GM12872 (cell line): ENCODE results near the gene CCNB2.

Experiments
- TF ChIP-seq, protein P1 (sequence below): IDR thresholded peaks from 3 replicates; pipeline ENCODE4 v1.5.1; 2011; ENCODE audit warnings: low read depth, mild to moderate bottlenecking, low read length, moderate library complexity; ENCODE audit not compliant: insufficient read depth

CCNB2 gene

DNA sequence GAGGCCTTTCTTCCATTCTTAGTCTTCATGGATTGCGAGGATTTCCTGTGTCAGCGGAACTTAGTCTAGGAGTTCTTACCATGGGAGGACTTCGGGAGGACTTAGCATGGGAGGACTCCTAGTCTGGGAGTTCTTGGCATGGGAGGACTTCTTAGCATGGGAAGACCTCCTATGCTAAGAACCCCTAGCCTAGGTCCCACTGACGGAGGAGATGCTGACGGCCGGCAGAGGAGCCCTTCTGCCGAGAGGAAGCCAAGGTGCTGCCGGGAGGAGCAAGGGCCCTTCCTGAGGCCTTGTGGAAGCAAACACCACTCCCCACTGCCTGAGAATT is 66.1 kb downstream of the CCNB2 start:
- TF ChIP-seq, protein P1, sequence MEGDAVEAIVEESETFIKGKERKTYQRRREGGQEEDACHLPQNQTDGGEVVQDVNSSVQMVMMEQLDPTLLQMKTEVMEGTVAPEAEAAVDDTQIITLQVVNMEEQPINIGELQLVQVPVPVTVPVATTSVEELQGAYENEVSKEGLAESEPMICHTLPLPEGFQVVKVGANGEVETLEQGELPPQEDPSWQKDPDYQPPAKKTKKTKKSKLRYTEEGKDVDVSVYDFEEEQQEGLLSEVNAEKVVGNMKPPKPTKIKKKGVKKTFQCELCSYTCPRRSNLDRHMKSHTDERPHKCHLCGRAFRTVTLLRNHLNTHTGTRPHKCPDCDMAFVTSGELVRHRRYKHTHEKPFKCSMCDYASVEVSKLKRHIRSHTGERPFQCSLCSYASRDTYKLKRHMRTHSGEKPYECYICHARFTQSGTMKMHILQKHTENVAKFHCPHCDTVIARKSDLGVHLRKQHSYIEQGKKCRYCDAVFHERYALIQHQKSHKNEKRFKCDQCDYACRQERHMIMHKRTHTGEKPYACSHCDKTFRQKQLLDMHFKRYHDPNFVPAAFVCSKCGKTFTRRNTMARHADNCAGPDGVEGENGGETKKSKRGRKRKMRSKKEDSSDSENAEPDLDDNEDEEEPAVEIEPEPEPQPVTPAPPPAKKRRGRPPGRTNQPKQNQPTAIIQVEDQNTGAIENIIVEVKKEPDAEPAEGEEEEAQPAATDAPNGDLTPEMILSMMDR = no peak

DNA sequence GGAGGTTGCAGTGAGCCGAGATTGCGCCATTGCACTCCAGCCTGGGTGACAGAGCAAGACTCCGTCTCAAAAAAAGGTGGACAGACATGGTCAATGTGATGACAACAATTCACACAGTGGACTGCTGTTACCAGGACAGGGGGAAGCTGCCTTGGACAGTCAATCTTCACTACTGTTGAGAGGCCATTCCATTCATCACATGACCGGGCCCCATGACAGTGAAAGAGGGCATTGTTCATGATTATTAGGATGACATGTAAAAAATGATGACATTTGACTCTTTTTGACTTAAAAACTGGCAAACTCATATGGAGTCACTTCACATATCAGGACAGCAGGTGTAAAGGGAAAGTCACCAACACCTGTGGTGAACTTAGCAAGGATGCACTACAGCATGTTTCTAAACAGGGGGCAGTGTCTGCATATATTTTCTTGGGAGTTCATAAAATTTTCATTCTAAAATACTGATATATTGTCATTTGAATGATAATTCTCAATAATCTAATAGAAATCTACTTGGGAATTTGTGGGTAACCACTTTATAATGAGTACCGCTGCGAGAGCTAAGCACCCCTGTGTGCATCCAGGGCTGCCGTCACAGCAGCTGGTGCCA is 67.4 kb downstream of the CCNB2 start:
- TF ChIP-seq, protein P1 = peak; percentile 23; the same call in 1 of the 3 replicates

DNA sequence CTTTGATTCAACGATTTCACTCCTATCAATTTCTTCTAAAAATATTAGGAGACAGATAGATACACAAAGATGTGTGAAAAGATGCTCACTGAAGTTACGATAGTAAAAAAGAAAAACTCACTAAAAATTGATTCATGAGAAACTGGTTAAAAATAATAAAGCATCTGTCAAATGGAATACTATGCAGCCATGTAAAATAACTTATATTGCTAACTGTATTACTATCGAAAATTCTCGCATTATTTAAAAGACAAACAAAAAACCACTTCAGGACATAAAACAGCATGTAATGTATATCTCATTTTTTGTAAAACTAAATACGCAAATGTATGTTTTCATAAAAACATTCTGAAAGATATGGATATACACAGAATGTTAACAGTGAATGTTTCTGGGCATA is 68.2 kb downstream of the CCNB2 start:
- TF ChIP-seq, protein P1 = no peak

DNA sequence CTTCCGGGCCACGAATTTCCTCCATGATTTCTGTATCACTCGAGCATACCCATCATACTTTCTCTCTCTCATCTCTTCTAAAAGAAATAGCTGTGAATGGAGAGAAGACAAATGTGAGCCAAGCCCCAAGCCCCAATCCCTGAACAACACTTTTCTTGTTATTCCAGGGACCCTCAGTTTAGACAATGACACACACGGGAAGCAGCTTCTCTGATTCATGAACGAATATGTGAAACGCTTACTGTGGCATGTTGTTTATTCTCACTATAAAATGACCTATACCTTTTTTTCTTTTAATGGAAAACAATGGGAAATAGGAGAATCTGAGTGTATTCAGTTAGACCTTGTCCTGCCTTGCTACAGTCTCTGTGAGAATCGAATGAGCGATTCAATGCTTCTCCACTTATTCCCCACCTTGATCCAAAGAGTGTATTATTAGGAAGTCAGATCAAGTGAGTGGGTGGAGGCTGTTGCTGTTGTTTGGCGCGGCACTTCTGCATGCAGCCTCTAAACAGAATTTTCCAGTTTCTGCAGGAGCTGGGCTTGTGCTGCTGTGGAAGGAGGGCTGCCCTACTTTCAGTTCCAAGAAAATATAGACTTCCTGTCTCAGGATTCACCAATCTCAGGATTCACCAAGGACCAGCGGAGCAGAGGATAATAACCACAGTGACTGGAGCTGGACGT is 69.3 kb downstream of the CCNB2 start:
- TF ChIP-seq, protein P1 = no peak
